Activated CD8-positive, alpha-beta memory T cell treated with anti-CD3 and anti-CD28 coated beads for 48 hours (primary cell): ENCODE results near the gene OPRL1.
"Not testable (repeated sequence)": the region's sequence is repeated elsewhere in the genome, so short reads cannot be mapped to it uniquely, and the experiment has no call there.

Experiments used
- DNase-seq, 3 experiments: peaks; one replicate each; pipeline ENCODE4 v3.0.0-alpha.2; 2020; ENCODE audit warnings: low read depth in 2 of 3, low spot score in 2 of 3

OPRL1 gene

GRCh38 chr20:64083378-64083803 is 3.5 kb downstream of the OPRL1 start:
- peak in 1 of 3 experiments; percentile 36 for DNase-seq

- DNase-seq: no peak
Observed at GRCh38 chr20:64083804-64084684, 4.2 kb downstream of the OPRL1 start, which contains the start of gene LKAAEAR1. TSS of gene LKAAEAR1 (minus strand) at chr20:64084398. CDS start at chr20:64084219, 179 bp downstream.

GRCh38 chr20:64084685-64085152 is 4.8 kb downstream of the OPRL1 start:
- no peak for DNase-seq

- DNase-seq: no peak
Observed at GRCh38 chr20:64086801-64087200, 6.9 kb downstream of the OPRL1 start.

- DNase-seq: not testable (repeated sequence)
Observed at GRCh38 chr20:64087226-64087825, 7.4 kb downstream of the OPRL1 start.

- not testable (repeated sequence) for DNase-seq
Observed at GRCh38 chr20:64088586-64088985, 8.7 kb downstream of the OPRL1 start.

GRCh38 chr20:64090165-64090564 is 10.3 kb downstream of the OPRL1 start:
- no peak for DNase-seq

- no peak for DNase-seq
Observed at GRCh38 chr20:64091340-64091739, 11.5 kb downstream of the OPRL1 start.

- no peak for DNase-seq
Observed at GRCh38 chr20:64091770-64092169, 11.9 kb downstream of the OPRL1 start.

GRCh38 chr20:64092258-64093012 is 12.6 kb downstream of the OPRL1 start:
- DNase-seq: no peak

- DNase-seq: no peak
Observed at GRCh38 chr20:64093013-64093503, 13.2 kb downstream of the OPRL1 start.

GRCh38 chr20:64095455-64095854 is 15.6 kb downstream of the OPRL1 start:
- DNase-seq: no peak

GRCh38 chr20:64095927-64096326 is 16.0 kb downstream of the OPRL1 start:
- DNase-seq: no peak

GRCh38 chr20:64096535-64096934 is 16.7 kb downstream of the OPRL1 start:
- no peak for DNase-seq

- DNase-seq: no peak
Observed at GRCh38 chr20:64098471-64099013, 18.7 kb downstream of the OPRL1 start.

GRCh38 chr20:64099086-64099786 is 19.4 kb downstream of the OPRL1 start:
- no peak for DNase-seq

GRCh38 chr20:64099880-64100565 is 20.1 kb downstream of the OPRL1 start:
- DNase-seq: no peak

- DNase-seq: no peak
Observed at GRCh38 chr20:64100566-64100888, 20.6 kb downstream of the OPRL1 start.

GRCh38 chr20:64100946-64101688 is 21.2 kb downstream of the OPRL1 start:
- DNase-seq: no peak
